A673 (cell line): ENCODE results near the gene G3BP1. TPM values are rescaled to one million over a fixed set of nuclear protein-coding genes. Genes with fewer than 3 reads are reported as not detected.
A peak's percentile ranks its signal among the peaks of the same experiment; 100 is the strongest.
"Not testable (repeated sequence)": the region's sequence is repeated elsewhere in the genome, so short reads cannot be mapped to it uniquely, and the experiment has no call there.

ENCODE experiments used
- Bru-seq: library from RNA; stranded (reverse); fragments of 400-500 nt; gene quantifications from one replicate; lab custom pipeline; 2021; lab: Mats Ljungman, UMichigan
- BruChase-seq, 2 experiments: library from RNA; stranded (reverse); fragments of 400-500 nt; gene quantifications; one replicate each; lab custom pipeline; 2021; lab: Mats Ljungman, UMichigan
- BruUV-seq: library from RNA; stranded (reverse); fragments of 400-500 nt; replicated peaks from 2 replicates; lab custom pipeline; 2021; lab: Mats Ljungman, UMichigan
- CTCF ChIA-PET: fragments of 300-600 bp; sonication (Branson Sonifier 250); formaldehyde crosslinking; loops from one replicate; lab custom pipeline; 2022; ENCODE audit warnings: antibody characterized with exemption; lab: Charles Lee
- POLR2A ChIA-PET: fragments of 300-600 bp; sonication (Branson Sonifier 250); formaldehyde crosslinking; loops from one replicate; lab custom pipeline; 2022; ENCODE audit warnings: antibody characterized with exemption; ENCODE audit not compliant: low non-redundant PET; lab: Charles Lee
- DNase-seq: peaks from one replicate; pipeline ENCODE4 v3.0.0-alpha.2; 2015; ENCODE audit warnings: low spot score
- H3K27ac ChIP-seq: fragments of 200-600 bp; sonication (generic); 2 replicates; pipeline ENCODE4 v1.5.1; 2016; ENCODE audit warnings: mixed run types, low read depth, mild to moderate bottlenecking, mixed read lengths, antibody characterized with exemption, low read length; ENCODE audit not compliant: poor library complexity, severe bottlenecking
- H3K27me3 ChIP-seq: fragments of 200-600 bp; sonication (generic); replicated peaks from 2 replicates; pipeline ENCODE4 v1.6.1; 2017; ENCODE audit warnings: mixed run types, low read depth, mild to moderate bottlenecking, mixed read lengths, antibody characterized with exemption, low read length; ENCODE audit not compliant: insufficient read depth, poor library complexity
- H3K36me3 ChIP-seq: fragments of 200-600 bp; sonication (generic); 2 replicates; pipeline ENCODE4 v1.6.1; 2016; ENCODE audit warnings: mixed run types, mild to moderate bottlenecking, mixed read lengths, antibody characterized with exemption, low read length; ENCODE audit not compliant: insufficient read depth, poor library complexity, severe bottlenecking
- H3K4me1 ChIP-seq: fragments of 200-600 bp; sonication (generic); 2 replicates; pipeline ENCODE4 v1.6.1; 2017; ENCODE audit warnings: mixed run types, mild to moderate bottlenecking, mixed read lengths, antibody characterized with exemption, low read length; ENCODE audit not compliant: insufficient read depth, poor library complexity, severe bottlenecking
- H3K4me3 ChIP-seq: fragments of 200-600 bp; sonication (generic); 2 replicates; pipeline ENCODE4 v1.5.1; 2016; ENCODE audit warnings: low read depth, mixed run types, mild to moderate bottlenecking, mixed read lengths, low read length; ENCODE audit not compliant: poor library complexity, severe bottlenecking
- H3K9me3 ChIP-seq: fragments of 200-600 bp; sonication (generic); 2 replicates; pipeline ENCODE4 v1.6.1; 2016; ENCODE audit warnings: mixed run types, low read depth, mild to moderate bottlenecking, mixed read lengths, antibody characterized with exemption, low read length; ENCODE audit not compliant: poor library complexity, severe bottlenecking
- EZH2 ChIP-seq: fragments of 200-600 bp; sonication (generic); IDR thresholded peaks from 2 replicates; pipeline ENCODE4 v1.6.1; 2017; ENCODE audit warnings: borderline replicate concordance, low read depth, mild to moderate bottlenecking, mixed read lengths, antibody characterized with exemption, low read length; ENCODE audit not compliant: poor library complexity, severe bottlenecking
- intact Hi-C: fragments of 100-400 bp; cut with micrococcal nuclease; formaldehyde crosslinking; loops from one replicate; pipeline ENCODE4 v1.10.0; 2022; ENCODE audit not compliant: unreplicated experiment
- long read RNA-seq: library from polyadenylated mRNA; stranded (forward); transcript quantifications from one replicate; pipeline ENCODE4 v2.0.0, GENCODE V29; 2022
- total RNA-seq: library from RNA; stranded (reverse); gene quantifications from 2 replicates; pipeline ENCODE4 v1.2.3, GENCODE V29; 2021
- TF ChIP-seq, protein P1 (sequence below): fragments of 300-800, 200-600 bp; sonication (generic); conservative IDR thresholded peaks from 2 replicates; pipeline ENCODE4 v1.5.1; 2017; ENCODE audit warnings: low read depth, mild to moderate bottlenecking, antibody characterized with exemption, low read length, moderate library complexity, mixed read lengths

The G3BP1 gene
- total RNA-seq (296 and 317 TPM in 2 replicates), Bru-seq, nascent RNA (percentile 98 among the genes with signal in this experiment), BruChase-seq, experiment 1, labeled RNA remaining after a 2-hour chase (percentile 99 among the genes with signal in this experiment), BruChase-seq, experiment 2, labeled RNA remaining after a 6-hour chase (percentile 99 among the genes with signal in this experiment)
- long read RNA-seq, full-length matches to known transcripts = 653 of 768 reads
- long read RNA-seq, partial matches to known transcripts = 20 of 768 reads
- long read RNA-seq, other reads (novel, unspliced or antisense) = 95 of 768 reads

DNA sequence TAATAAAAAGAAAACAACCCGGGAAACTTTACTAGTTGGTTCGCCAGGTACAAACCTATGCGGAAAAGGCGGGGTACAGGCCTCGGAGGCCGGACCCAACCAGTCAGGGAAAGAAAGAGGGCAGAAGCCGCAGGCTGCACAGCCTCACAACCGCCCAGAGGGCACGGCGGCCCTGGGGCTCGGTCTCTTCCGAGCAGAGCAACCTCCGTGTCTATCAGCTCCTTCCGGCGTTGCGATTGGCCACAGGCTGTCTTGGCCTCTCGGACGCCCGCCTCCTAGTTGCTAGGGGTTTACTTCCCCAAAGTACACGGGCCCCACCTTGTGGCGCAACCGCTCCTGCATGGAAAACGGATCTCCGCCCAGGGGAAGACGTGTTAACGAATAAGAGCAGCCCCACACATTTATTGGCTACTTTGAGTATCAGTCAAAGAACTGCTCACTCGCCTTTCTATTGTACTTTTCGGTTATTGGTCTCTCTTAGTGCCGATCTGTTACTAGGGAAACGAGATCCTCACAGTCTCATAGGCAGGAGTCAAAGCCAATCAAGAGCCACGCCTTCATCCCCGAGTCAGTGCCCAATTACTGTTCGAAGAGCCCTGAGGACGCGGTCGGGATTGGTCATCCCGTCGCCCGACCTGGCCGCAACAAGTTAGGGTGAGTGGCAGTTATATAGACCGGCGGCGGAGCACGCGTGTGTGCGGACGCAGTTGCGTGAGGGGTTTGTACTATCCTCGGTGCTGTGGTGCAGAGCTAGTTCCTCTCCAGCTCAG lies at the start of gene G3BP1:
Gene G3BP1 (plus strand): TSS at position 696 of the 770 bp plus-strand sequence. CDS start 14,667 bp downstream, outside the sequence.
- POLR2A ChIA-PET = interaction anchor here (0.6 kb wide), 1 partner anchor 110 kb away, joined by 4 read pairs; no protein-coding TSS in a partner anchor
- no TSS peak for BruUV-seq
- TF ChIP-seq EZH2 = no peak

DNA sequence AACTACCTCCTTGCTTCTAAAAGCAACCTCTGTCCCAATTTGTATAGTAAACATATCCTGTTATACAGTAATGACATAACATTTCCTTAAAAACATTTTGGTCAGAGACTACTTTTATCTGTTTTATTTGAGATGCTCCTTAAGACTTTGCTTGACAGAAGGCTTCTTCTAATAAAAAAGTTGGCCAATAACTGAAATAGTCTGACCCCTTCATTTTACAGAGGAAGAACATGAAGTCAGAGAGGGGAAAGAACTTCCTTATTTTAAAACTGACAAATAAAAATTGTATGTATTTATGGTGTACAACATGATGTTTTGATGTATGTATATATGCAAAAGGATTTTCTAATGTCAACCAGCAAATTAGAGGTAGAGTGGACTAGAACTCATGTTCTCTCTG lies 49.2 kb upstream of the G3BP1 start:
- CTCF ChIA-PET = no interaction called here

More for the DNA sequence above, at the start of gene G3BP1:
- CTCF ChIA-PET = interaction anchor here (1.3 kb wide), 1 partner anchor 324 kb away, joined by 6 read pairs; the partner anchor contains the start of gene SLC36A1
- DNase-seq = peak; percentile 100
- Histone ChIP-seq H3K27ac (peak within 1 kb of the TSS; percentile 96), H3K9me3 (no peaks in the 10 kb centered on the region), H3K27me3 (no peaks in the 10 kb centered on the region), H3K4me1 (peaks cover 32% of the 10 kb centered on the region), H3K4me3 (peak within 1 kb of the TSS; percentile 82), H3K36me3 (no peaks in the 10 kb centered on the region)
- intact Hi-C loops = no loop called here

DNA sequence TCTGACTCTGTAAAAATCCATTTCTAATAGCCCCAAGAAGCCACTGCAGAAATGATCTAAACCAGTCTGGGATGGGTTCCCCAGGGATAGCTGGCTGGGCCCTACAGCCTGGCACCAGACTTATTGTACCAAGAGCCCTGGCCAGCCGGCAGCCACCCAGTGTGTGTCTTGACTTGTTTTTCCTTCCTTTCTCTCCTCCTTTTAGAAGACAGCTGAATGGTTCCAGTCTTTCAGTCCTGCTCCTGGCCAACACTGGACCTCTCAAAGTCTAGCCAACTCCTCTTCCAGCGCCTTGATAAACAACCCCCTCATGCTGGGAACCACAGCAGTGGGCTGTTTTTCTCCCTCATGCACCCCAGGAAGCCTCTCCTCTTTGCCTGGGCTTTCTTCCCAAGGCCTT lies 47.4 kb upstream of the G3BP1 start:
- CTCF ChIA-PET = no interaction called here
- no peak overlapping the region for H3K4me3 ChIP-seq
- no peaks in the 10 kb centered on the region for H3K36me3 ChIP-seq
- no peaks in the 10 kb centered on the region for H3K27me3 ChIP-seq
- BruUV-seq = no TSS peak
- no peak for DNase-seq
- H3K9me3 ChIP-seq = no peaks in the 10 kb centered on the region
- POLR2A ChIA-PET = no interaction called here
- no peaks in the 10 kb centered on the region for H3K4me1 ChIP-seq
- no peak overlapping the region for H3K27ac ChIP-seq
- no peak for TF ChIP-seq EZH2
- TF ChIP-seq, protein P1, sequence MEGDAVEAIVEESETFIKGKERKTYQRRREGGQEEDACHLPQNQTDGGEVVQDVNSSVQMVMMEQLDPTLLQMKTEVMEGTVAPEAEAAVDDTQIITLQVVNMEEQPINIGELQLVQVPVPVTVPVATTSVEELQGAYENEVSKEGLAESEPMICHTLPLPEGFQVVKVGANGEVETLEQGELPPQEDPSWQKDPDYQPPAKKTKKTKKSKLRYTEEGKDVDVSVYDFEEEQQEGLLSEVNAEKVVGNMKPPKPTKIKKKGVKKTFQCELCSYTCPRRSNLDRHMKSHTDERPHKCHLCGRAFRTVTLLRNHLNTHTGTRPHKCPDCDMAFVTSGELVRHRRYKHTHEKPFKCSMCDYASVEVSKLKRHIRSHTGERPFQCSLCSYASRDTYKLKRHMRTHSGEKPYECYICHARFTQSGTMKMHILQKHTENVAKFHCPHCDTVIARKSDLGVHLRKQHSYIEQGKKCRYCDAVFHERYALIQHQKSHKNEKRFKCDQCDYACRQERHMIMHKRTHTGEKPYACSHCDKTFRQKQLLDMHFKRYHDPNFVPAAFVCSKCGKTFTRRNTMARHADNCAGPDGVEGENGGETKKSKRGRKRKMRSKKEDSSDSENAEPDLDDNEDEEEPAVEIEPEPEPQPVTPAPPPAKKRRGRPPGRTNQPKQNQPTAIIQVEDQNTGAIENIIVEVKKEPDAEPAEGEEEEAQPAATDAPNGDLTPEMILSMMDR = no peak
- intact Hi-C loops = no loop called here

More for the DNA sequence above, 49.2 kb upstream of the G3BP1 start:
- H3K27ac ChIP-seq = no peak overlapping the region
- intact Hi-C loops = no loop called here
- TF ChIP-seq, protein P1 = no peak
- no peak for TF ChIP-seq EZH2
- H3K9me3 ChIP-seq = no peaks in the 10 kb centered on the region
- H3K27me3 ChIP-seq = no peaks in the 10 kb centered on the region
- no peak for DNase-seq
- POLR2A ChIA-PET = no interaction called here
- no peaks in the 10 kb centered on the region for H3K4me1 ChIP-seq
- H3K4me3 ChIP-seq = no peak overlapping the region
- no TSS peak for BruUV-seq
- no peaks in the 10 kb centered on the region for H3K36me3 ChIP-seq

DNA sequence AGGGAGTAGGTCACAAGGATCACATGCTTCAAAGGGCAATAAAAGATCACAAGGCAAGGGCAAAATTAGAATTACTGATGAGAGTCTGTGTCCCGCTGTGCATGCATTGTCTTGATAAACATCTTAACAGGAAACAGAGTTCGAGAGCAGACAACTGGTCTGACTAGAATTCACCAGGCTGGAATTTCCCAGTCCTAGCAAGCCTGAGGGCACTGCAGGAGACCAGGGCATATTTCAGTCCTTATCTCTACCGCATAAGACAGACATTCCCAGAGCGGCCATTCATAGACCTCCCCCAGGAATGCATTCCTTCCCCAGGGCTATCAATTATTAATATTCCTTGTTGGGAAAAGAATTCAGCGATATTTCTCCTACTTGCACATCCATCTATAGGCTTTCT lies 42.2 kb upstream of the G3BP1 start:
- H3K4me3 ChIP-seq, CTCF ChIA-PET, H3K27ac ChIP-seq, H3K36me3 ChIP-seq, H3K9me3 ChIP-seq, BruUV-seq, POLR2A ChIA-PET, H3K4me1 ChIP-seq, H3K27me3 ChIP-seq, intact Hi-C loops: not testable (repeated sequence)
- peak; percentile 14 for DNase-seq
